Measurements from ENCODE around the gene KIAA0586.

DNA sequence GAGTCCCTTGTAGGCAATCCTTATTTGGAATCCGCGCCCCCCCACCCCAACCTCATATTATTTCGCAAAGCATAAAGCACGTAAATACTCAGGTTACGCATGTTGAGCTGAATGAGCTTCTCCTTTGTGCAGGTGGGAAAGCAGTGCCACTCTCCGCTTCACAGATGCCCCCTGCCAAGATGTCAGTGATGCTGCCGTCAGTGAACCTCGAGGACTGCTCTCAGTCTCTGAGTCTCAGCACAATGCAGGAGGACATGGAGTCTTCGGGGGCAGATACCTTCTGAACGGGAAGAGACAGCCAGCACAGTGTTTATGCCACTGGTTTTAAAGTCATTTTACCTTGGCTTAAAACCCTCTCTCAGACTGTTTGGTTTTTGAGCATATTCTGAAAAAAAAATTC, 120.1 kb downstream of the KIAA0586 start:
- TF ChIP-seq, protein P1, sequence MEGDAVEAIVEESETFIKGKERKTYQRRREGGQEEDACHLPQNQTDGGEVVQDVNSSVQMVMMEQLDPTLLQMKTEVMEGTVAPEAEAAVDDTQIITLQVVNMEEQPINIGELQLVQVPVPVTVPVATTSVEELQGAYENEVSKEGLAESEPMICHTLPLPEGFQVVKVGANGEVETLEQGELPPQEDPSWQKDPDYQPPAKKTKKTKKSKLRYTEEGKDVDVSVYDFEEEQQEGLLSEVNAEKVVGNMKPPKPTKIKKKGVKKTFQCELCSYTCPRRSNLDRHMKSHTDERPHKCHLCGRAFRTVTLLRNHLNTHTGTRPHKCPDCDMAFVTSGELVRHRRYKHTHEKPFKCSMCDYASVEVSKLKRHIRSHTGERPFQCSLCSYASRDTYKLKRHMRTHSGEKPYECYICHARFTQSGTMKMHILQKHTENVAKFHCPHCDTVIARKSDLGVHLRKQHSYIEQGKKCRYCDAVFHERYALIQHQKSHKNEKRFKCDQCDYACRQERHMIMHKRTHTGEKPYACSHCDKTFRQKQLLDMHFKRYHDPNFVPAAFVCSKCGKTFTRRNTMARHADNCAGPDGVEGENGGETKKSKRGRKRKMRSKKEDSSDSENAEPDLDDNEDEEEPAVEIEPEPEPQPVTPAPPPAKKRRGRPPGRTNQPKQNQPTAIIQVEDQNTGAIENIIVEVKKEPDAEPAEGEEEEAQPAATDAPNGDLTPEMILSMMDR (IDR thresholded peaks at IDR 0.05): no peak
- no peak for TF ChIP-seq POLR2A (IDR thresholded peaks at IDR 0.05)

Data from esophagus squamous epithelium (tissue), 4 donors.